ENCODE measurements around the gene TUBD1.
"Not testable (repeated sequence)": the region's sequence is repeated elsewhere in the genome, so short reads cannot be mapped to it uniquely, and the experiment has no call there.

DNA sequence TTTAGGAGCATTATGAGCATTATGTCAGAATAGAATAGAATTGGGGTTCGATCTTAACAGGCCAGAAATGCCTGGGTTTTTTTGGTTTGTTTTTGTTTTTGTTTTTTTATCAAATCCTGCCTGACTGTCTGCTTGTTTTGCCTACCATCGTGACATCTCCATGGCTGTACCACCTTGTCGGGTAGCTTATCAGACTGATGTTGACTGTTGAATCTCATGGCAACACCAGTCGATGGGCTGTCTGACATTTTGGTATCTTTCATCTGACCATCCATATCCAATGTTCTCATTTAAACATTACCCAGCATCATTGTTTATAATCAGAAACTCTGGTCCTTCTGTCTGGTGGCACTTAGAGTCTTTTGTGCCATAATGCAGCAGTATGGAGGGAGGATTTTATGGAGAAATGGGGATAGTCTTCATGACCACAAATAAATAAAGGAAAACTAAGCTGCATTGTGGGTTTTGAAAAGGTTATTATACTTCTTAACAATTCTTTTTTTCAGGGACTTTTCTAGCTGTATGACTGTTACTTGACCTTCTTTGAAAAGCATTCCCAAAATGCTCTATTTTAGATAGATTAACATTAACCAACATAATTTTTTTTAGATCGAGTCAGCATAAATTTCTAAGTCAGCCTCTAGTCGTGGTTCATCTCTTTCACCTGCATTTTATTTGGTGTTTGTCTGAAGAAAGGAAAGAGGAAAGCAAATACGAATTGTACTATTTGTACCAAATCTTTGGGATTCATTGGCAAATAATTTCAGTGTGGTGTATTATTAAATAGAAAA, 51.5 kb downstream of the TUBD1 start:
- not testable (repeated sequence) for TF ChIP-seq EZH2 (IDR thresholded peaks at IDR 0.05; ENCODE audit: insufficient read depth, low read length)
- TF ChIP-seq, protein P1, sequence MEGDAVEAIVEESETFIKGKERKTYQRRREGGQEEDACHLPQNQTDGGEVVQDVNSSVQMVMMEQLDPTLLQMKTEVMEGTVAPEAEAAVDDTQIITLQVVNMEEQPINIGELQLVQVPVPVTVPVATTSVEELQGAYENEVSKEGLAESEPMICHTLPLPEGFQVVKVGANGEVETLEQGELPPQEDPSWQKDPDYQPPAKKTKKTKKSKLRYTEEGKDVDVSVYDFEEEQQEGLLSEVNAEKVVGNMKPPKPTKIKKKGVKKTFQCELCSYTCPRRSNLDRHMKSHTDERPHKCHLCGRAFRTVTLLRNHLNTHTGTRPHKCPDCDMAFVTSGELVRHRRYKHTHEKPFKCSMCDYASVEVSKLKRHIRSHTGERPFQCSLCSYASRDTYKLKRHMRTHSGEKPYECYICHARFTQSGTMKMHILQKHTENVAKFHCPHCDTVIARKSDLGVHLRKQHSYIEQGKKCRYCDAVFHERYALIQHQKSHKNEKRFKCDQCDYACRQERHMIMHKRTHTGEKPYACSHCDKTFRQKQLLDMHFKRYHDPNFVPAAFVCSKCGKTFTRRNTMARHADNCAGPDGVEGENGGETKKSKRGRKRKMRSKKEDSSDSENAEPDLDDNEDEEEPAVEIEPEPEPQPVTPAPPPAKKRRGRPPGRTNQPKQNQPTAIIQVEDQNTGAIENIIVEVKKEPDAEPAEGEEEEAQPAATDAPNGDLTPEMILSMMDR (IDR thresholded peaks at IDR 0.05; ENCODE audit: insufficient read depth, low read depth, low read length) = not testable (repeated sequence)
